Chondrocyte (in vitro differentiated cells): ENCODE results near the gene SMIM13. TPM values are rescaled to one million over a fixed set of nuclear protein-coding genes. Genes with fewer than 3 reads are reported as not detected.

Experiments
- DNase-seq: peaks from one replicate; pipeline ENCODE4 v3.0.0; 2021; ENCODE audit warnings: mixed read lengths, low spot score
- H3K27ac Mint-ChIP-seq: one replicate; pipeline ENCODE4 v1.8.0; 2021; ENCODE audit warnings: mild to moderate bottlenecking, moderate library complexity, mixed read lengths; ENCODE audit not compliant: unreplicated experiment
- H3K27me3 Mint-ChIP-seq: 2 replicates; pipeline ENCODE4 v1.8.0; 2021; ENCODE audit warnings: low read depth, mixed read lengths
- H3K36me3 Mint-ChIP-seq: 2 replicates; pipeline ENCODE4 v1.8.0; 2021; ENCODE audit warnings: low read depth, mixed read lengths
- H3K4me1 Mint-ChIP-seq: 2 replicates; pipeline ENCODE4 v1.8.0; 2021; ENCODE audit warnings: low read depth, mild to moderate bottlenecking, mixed read lengths
- H3K4me3 Mint-ChIP-seq: one replicate; pipeline ENCODE4 v1.8.0; 2021; ENCODE audit warnings: mild to moderate bottlenecking, moderate library complexity, mixed read lengths; ENCODE audit not compliant: unreplicated experiment
- H3K9me3 Mint-ChIP-seq: 2 replicates; pipeline ENCODE4 v1.8.0; 2021; ENCODE audit warnings: low read depth, mixed read lengths
- CTCF ChIP-seq: fragments of 200-600 bp; sonication (generic); IDR thresholded peaks from 2 replicates; pipeline ENCODE4 v1.5.0; 2021; ENCODE audit warnings: antibody characterized with exemption, mild to moderate bottlenecking, moderate library complexity
- total RNA-seq: library from RNA; stranded (reverse); gene quantifications from 3 replicates; pipeline ENCODE4 v1.2.1, GENCODE V29; 2021

SMIM13 gene
- total RNA-seq, 1 donor from 2014 or later = 20.9 TPM

DNA sequence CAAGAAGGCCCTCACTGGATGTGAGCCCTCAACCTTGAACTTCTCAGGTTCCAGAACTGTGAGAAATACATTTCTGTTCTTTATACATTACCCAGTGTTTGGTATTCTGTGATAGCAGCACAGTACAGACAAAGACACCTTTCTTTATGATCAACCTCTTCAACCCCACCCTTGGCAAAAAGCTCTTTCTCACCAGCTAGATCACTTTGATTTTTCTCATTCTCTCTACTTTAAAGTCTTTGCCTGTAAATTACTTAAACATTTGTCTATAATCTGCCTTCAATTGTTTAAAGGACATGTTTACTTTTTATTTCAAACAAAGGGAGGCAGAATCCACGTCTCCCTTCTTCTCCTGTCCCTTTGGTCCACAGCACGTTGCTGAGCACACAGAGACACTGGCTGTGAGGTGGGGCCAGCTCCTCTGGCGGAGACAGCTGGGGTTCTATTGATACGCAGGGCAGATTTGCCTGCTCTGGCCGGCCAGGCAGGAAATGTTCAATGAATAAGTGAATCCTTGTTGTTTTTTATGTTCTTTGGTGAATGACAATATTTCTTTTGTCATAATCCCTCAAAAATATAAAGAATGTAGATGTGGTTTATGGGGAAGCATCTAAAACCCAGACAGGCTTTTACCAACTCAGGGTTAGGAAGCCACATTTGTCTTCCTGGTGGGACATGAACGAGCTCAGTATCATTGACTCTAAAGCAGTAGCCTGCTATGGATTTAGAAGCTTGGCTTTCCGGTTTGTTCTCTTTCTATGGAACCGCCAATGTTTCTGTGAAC is 86.0 kb downstream of the SMIM13 start:
- no peaks in the 10 kb centered on the region for H3K27me3 Mint-ChIP-seq
- no peak overlapping the region for H3K4me3 Mint-ChIP-seq
- no peaks in the 10 kb centered on the region for H3K4me1 Mint-ChIP-seq
- H3K9me3 Mint-ChIP-seq = peaks cover 6% of the 10 kb centered on the region
- no peak for DNase-seq
- TF ChIP-seq CTCF = no peak
- no peak overlapping the region for H3K27ac Mint-ChIP-seq
- peaks cover 16% of the 10 kb centered on the region for H3K36me3 Mint-ChIP-seq

GRCh38 chr6:11181478-11182136 is 88.0 kb downstream of the SMIM13 start:
- H3K27ac Mint-ChIP-seq = no peak overlapping the region
- no peak overlapping the region for H3K4me3 Mint-ChIP-seq
- no peaks in the 10 kb centered on the region for H3K27me3 Mint-ChIP-seq
- H3K36me3 Mint-ChIP-seq = peaks cover 27% of the 10 kb centered on the region
- no peaks in the 10 kb centered on the region for H3K4me1 Mint-ChIP-seq
- no peak for DNase-seq
- H3K9me3 Mint-ChIP-seq = peaks cover 6% of the 10 kb centered on the region
- no peak for TF ChIP-seq CTCF

DNA sequence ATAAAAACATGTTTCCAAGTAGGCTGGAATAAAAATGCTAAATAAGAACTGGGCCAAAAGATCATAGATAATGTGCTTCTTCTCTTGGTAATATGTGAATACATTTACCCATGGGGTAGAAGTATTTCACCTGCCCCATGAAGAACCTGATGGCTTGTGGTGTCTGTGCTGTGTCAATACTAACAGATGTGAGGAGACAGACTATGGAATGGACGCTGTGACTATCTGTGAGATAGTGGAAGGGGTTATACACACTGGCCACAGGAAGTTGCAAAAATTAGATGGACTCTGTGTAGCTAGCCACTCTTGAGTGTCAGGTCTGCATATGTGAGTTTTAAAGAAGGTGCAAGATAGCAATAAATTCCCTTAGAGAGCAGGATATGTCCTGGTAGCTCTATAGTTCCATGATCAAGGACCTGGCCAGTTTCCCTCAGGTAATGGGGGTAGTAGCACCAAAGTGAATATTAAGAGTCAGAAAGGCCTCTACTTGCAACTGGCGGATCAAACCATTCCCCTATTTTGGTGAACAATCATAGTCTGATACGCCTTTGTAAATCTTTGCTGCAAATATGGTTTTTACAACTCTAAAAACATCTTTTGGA is 90.2 kb downstream of the SMIM13 start:
- Mint-ChIP-seq H3K27ac (no peak overlapping the region), H3K4me3 (no peak overlapping the region), H3K36me3 (peaks cover 43% of the 10 kb centered on the region), H3K27me3 (no peaks in the 10 kb centered on the region), H3K9me3 (peaks cover 6% of the 10 kb centered on the region), H3K4me1 (peaks cover 14% of the 10 kb centered on the region)
- no peak for TF ChIP-seq CTCF
- no peak for DNase-seq

- no peak overlapping the region for H3K27ac Mint-ChIP-seq
- peaks cover 6% of the 10 kb centered on the region for H3K9me3 Mint-ChIP-seq
- H3K4me1 Mint-ChIP-seq = peaks cover 14% of the 10 kb centered on the region
- H3K4me3 Mint-ChIP-seq = no peak overlapping the region
- DNase-seq = no peak
- TF ChIP-seq CTCF = no peak
- no peaks in the 10 kb centered on the region for H3K27me3 Mint-ChIP-seq
- peaks cover 50% of the 10 kb centered on the region for H3K36me3 Mint-ChIP-seq
Observed at GRCh38 chr6:11185204-11185842, 91.7 kb downstream of the SMIM13 start.

DNA sequence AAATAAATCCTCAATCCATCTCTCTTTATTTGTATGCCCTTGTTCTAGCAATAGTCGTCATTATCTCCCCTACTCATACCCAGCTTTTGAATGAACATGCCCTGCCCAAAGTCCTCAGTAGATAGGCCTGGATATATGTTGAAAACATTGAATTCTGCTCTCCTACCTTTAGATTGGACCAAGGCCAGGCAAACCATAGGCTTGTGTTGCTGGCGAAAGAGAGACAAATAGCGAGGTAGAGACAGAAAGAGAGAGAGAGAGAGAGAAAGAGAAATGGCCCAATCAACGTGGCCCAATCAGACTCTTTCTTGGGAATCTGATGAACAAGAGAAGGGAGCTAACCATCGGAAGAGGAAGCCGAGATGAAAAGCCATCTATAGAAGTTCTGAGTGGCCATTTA is 93.7 kb downstream of the SMIM13 start:
- no peak for TF ChIP-seq CTCF
- H3K27me3 Mint-ChIP-seq = no peaks in the 10 kb centered on the region
- no peak overlapping the region for H3K4me3 Mint-ChIP-seq
- peaks cover 14% of the 10 kb centered on the region for H3K4me1 Mint-ChIP-seq
- no peak for DNase-seq
- no peak overlapping the region for H3K27ac Mint-ChIP-seq
- peaks cover 58% of the 10 kb centered on the region for H3K36me3 Mint-ChIP-seq
- peaks cover 4% of the 10 kb centered on the region for H3K9me3 Mint-ChIP-seq
